ENCODE results near the gene RTN4IP1.
"Not testable (repeated sequence)": the region's sequence is repeated elsewhere in the genome, so short reads cannot be mapped to it uniquely, and the experiment has no call there.

The RTN4IP1 gene

DNA sequence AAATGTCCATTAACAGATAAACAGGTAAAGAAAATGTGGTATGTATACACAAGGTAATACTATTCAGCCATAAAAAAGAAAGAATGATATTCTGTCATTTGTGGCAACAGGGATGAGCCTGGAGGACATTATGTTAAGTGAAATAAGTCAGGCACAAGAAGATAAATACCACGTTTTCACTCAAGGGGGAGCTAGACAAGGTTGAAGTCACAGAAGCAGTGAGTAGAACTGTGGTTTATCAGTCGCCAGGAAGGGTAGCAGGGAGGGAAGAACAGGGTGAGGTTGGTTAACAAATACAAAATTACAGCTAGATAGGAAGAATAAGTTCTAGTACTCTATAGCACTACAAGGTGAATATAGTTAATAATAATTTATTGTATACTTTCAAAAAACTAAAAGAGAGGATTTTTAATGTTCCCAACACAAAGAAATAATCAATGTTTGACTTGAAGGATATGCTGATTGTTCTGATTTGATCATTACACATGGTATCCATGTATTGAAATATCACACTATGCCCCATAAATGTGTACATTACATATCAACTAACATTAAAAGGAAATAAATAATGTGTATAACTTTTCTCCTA, 21.1 kb downstream of the RTN4IP1 start:
- H3K9me3 ChIP-seq (ENCODE audit: insufficient read depth, low read length), result no peaks in the 10 kb centered on the region
- DNase-seq (ENCODE audit: low read depth, low spot score), result no peak
- no peak overlapping the region for H3K9ac ChIP-seq (ENCODE audit: insufficient read length, low read depth)
- no peaks in the 10 kb centered on the region for H3K27me3 ChIP-seq (ENCODE audit: insufficient read depth, insufficient read length)
- TF ChIP-seq SUZ12 (IDR thresholded peaks at IDR 0.05; ENCODE audit: extremely low read depth, insufficient read depth, insufficient read length) (no peak), ZNF274 (IDR thresholded peaks at IDR 0.05; ENCODE audit: low read depth, low read length) (no peak), YY1 (IDR thresholded peaks at IDR 0.05; ENCODE audit: insufficient read depth, insufficient read length) (no peak)
- H3K4me3 ChIP-seq (ENCODE audit: insufficient read length, low read depth), result no peak overlapping the region
- no peaks in the 10 kb centered on the region for H3K4me1 ChIP-seq (ENCODE audit: insufficient read depth, insufficient read length)
- peaks cover 3% of the 10 kb centered on the region for H3K36me3 ChIP-seq (ENCODE audit: insufficient read depth, insufficient read length, low read length)

GRCh38 chr6:106600329-106600728, 29.0 kb downstream of the RTN4IP1 start:
- no peak for DNase-seq (ENCODE audit: low read depth, low spot score)
- Histone ChIP-seq H3K4me3 (ENCODE audit: insufficient read length, low read depth) (no peak overlapping the region), H3K36me3 (ENCODE audit: insufficient read depth, insufficient read length, low read length) (no peaks in the 10 kb centered on the region), H3K27me3 (ENCODE audit: insufficient read depth, insufficient read length) (no peaks in the 10 kb centered on the region), H3K9me3 (ENCODE audit: insufficient read depth, low read length) (no peaks in the 10 kb centered on the region), H3K9ac (ENCODE audit: insufficient read length, low read depth) (no peak overlapping the region), H3K4me1 (ENCODE audit: insufficient read depth, insufficient read length) (no peaks in the 10 kb centered on the region)
- no peak for TF ChIP-seq ZNF274 (IDR thresholded peaks at IDR 0.05; ENCODE audit: low read depth, low read length)
- TF ChIP-seq YY1 (IDR thresholded peaks at IDR 0.05; ENCODE audit: insufficient read depth, insufficient read length), result no peak
- TF ChIP-seq SUZ12 (IDR thresholded peaks at IDR 0.05; ENCODE audit: extremely low read depth, insufficient read depth, insufficient read length), result no peak

GRCh38 chr6:106599440-106599839, 29.9 kb downstream of the RTN4IP1 start:
- Histone ChIP-seq H3K9ac (ENCODE audit: insufficient read length, low read depth) (no peak overlapping the region), H3K9me3 (ENCODE audit: insufficient read depth, low read length) (no peaks in the 10 kb centered on the region), H3K27me3 (ENCODE audit: insufficient read depth, insufficient read length) (no peaks in the 10 kb centered on the region), H3K4me1 (ENCODE audit: insufficient read depth, insufficient read length) (no peaks in the 10 kb centered on the region), H3K4me3 (ENCODE audit: insufficient read length, low read depth) (no peak overlapping the region), H3K36me3 (ENCODE audit: insufficient read depth, insufficient read length, low read length) (no peaks in the 10 kb centered on the region)
- TF ChIP-seq ZNF274 (IDR thresholded peaks at IDR 0.05; ENCODE audit: low read depth, low read length), result no peak
- no peak for TF ChIP-seq SUZ12 (IDR thresholded peaks at IDR 0.05; ENCODE audit: extremely low read depth, insufficient read depth, insufficient read length)
- no peak for TF ChIP-seq YY1 (IDR thresholded peaks at IDR 0.05; ENCODE audit: insufficient read depth, insufficient read length)
- no peak for DNase-seq (ENCODE audit: low read depth, low spot score)

GRCh38 chr6:106591111-106591825, 38.0 kb downstream of the RTN4IP1 start:
- Histone ChIP-seq H3K4me1 (ENCODE audit: insufficient read depth, insufficient read length) (no peaks in the 10 kb centered on the region), H3K36me3 (ENCODE audit: insufficient read depth, insufficient read length, low read length) (peaks cover 7% of the 10 kb centered on the region), H3K9me3 (ENCODE audit: insufficient read depth, low read length) (no peaks in the 10 kb centered on the region), H3K4me3 (ENCODE audit: insufficient read length, low read depth) (no peak overlapping the region), H3K27me3 (ENCODE audit: insufficient read depth, insufficient read length) (no peaks in the 10 kb centered on the region), H3K9ac (ENCODE audit: insufficient read length, low read depth) (no peak overlapping the region)
- DNase-seq (ENCODE audit: low read depth, low spot score), result no peak
- TF ChIP-seq YY1 (IDR thresholded peaks at IDR 0.05; ENCODE audit: insufficient read depth, insufficient read length) (no peak), ZNF274 (IDR thresholded peaks at IDR 0.05; ENCODE audit: low read depth, low read length) (no peak), SUZ12 (IDR thresholded peaks at IDR 0.05; ENCODE audit: extremely low read depth, insufficient read depth, insufficient read length) (no peak)

- not testable (repeated sequence) for H3K4me3 ChIP-seq (ENCODE audit: insufficient read length, low read depth); H3K9ac ChIP-seq (ENCODE audit: insufficient read length, low read depth); H3K27me3 ChIP-seq (ENCODE audit: insufficient read depth, insufficient read length); H3K9me3 ChIP-seq (ENCODE audit: insufficient read depth, low read length); DNase-seq (ENCODE audit: low read depth, low spot score); H3K4me1 ChIP-seq (ENCODE audit: insufficient read depth, insufficient read length)
- H3K36me3 ChIP-seq (ENCODE audit: insufficient read depth, insufficient read length, low read length), result peaks cover 14% of the 10 kb centered on the region
Observed at GRCh38 chr6:106588937-106589336, 40.4 kb downstream of the RTN4IP1 start.

DNA sequence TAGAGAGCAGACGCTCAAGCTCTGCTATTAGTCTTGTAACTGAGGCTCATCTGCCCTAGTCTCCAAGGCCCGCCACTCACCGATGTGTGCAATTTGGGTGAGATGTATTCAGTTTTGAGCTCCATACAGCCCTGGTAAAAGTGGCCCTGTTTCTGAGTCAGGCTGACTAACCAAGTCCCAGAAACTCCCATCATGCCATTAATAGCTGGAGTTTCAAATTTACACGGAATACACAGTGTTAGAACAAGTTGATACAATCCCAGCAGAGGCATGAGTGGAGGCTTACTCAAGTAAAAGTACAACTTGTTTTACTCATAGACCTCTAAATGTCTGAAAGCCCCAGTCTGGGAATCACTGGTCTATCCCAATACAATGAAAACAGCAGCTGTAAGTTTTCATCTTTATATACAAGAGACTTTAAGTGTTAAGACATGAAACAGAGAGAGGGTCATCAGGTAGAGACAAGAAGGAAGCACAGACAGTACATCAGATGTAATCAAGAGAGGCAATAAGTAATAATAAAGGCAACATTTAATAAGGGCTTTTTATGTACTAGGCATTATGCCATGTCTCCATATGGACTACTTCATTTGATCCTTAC, 42.4 kb downstream of the RTN4IP1 start:
- no peaks in the 10 kb centered on the region for H3K27me3 ChIP-seq (ENCODE audit: insufficient read depth, insufficient read length)
- peaks cover 27% of the 10 kb centered on the region for H3K36me3 ChIP-seq (ENCODE audit: insufficient read depth, insufficient read length, low read length)
- DNase-seq (ENCODE audit: low read depth, low spot score), result no peak
- H3K4me1 ChIP-seq (ENCODE audit: insufficient read depth, insufficient read length), result no peaks in the 10 kb centered on the region
- H3K9ac ChIP-seq (ENCODE audit: insufficient read length, low read depth), result no peak overlapping the region
- no peak overlapping the region for H3K4me3 ChIP-seq (ENCODE audit: insufficient read length, low read depth)
- no peak for TF ChIP-seq ZNF274 (IDR thresholded peaks at IDR 0.05; ENCODE audit: low read depth, low read length)
- TF ChIP-seq YY1 (IDR thresholded peaks at IDR 0.05; ENCODE audit: insufficient read depth, insufficient read length), result no peak
- no peak for TF ChIP-seq SUZ12 (IDR thresholded peaks at IDR 0.05; ENCODE audit: extremely low read depth, insufficient read depth, insufficient read length)
- no peaks in the 10 kb centered on the region for H3K9me3 ChIP-seq (ENCODE audit: insufficient read depth, low read length)

DNA sequence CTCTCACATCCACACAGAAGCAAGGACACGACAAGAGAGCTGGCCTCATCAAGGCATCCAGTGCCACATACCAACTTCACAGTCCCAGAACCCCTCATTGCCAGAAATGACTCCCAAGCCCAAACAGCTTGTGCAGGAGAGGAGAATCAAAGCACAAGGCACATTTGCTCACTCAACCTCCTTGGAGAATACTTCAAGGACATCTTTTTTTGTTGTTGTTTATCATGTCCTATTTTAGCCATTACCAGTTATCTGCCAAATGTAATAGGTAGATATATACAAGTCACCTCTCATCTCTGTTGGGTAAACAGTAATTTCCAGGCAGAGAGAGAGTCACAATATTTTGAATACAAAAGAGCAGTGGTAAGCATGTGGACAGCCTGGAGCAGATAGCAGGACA, 47.8 kb downstream of the RTN4IP1 start:
- no peaks in the 10 kb centered on the region for H3K4me1 ChIP-seq (ENCODE audit: insufficient read depth, insufficient read length)

More for the DNA sequence above, 47.8 kb downstream of the RTN4IP1 start:
- no peak overlapping the region for H3K4me3 ChIP-seq (ENCODE audit: insufficient read length, low read depth)
- peaks cover 20% of the 10 kb centered on the region for H3K36me3 ChIP-seq (ENCODE audit: insufficient read depth, insufficient read length, low read length)
- no peak for TF ChIP-seq ZNF274 (IDR thresholded peaks at IDR 0.05; ENCODE audit: low read depth, low read length)
- TF ChIP-seq YY1 (IDR thresholded peaks at IDR 0.05; ENCODE audit: insufficient read depth, insufficient read length), result no peak
- no peak for TF ChIP-seq SUZ12 (IDR thresholded peaks at IDR 0.05; ENCODE audit: extremely low read depth, insufficient read depth, insufficient read length)
- H3K27me3 ChIP-seq (ENCODE audit: insufficient read depth, insufficient read length), result no peaks in the 10 kb centered on the region
- no peak overlapping the region for H3K9ac ChIP-seq (ENCODE audit: insufficient read length, low read depth)
- DNase-seq (ENCODE audit: low read depth, low spot score), result no peak
- no peaks in the 10 kb centered on the region for H3K9me3 ChIP-seq (ENCODE audit: insufficient read depth, low read length)
